OCI-LY7 (cell line): Measurements from ENCODE around the gene NEU2.

Experiments
- EZH2phosphoT487 ChIP-seq: fragments of 200-600 bp; sonication (generic); IDR thresholded peaks from 2 replicates; pipeline ENCODE4 v1.6.1; 2018; ENCODE audit warnings: low read depth, borderline replicate concordance, mild to moderate bottlenecking, mixed run types, antibody characterized with exemption, low read length, moderate library complexity, mixed read lengths
- TF ChIP-seq, protein P1 (sequence below): fragments of 200-600 bp; sonication (generic); conservative IDR thresholded peaks from 2 replicates; pipeline ENCODE4 v1.5.1; 2014; ENCODE audit warnings: mild to moderate bottlenecking, antibody characterized with exemption, low read length, moderate library complexity, mixed read lengths

GRCh38 chr2:233062451-233062850 is 30.0 kb downstream of the NEU2 start:
- TF ChIP-seq, protein P1, sequence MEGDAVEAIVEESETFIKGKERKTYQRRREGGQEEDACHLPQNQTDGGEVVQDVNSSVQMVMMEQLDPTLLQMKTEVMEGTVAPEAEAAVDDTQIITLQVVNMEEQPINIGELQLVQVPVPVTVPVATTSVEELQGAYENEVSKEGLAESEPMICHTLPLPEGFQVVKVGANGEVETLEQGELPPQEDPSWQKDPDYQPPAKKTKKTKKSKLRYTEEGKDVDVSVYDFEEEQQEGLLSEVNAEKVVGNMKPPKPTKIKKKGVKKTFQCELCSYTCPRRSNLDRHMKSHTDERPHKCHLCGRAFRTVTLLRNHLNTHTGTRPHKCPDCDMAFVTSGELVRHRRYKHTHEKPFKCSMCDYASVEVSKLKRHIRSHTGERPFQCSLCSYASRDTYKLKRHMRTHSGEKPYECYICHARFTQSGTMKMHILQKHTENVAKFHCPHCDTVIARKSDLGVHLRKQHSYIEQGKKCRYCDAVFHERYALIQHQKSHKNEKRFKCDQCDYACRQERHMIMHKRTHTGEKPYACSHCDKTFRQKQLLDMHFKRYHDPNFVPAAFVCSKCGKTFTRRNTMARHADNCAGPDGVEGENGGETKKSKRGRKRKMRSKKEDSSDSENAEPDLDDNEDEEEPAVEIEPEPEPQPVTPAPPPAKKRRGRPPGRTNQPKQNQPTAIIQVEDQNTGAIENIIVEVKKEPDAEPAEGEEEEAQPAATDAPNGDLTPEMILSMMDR = no peak
- no peak for TF ChIP-seq EZH2phosphoT487
